HG02870 (cell line): ENCODE data around the gene EPAS1.

ENCODE experiments used
- ATAC-seq: cut with Tn5 transposase; IDR thresholded peaks from one replicate; pipeline ENCODE4 v1.9.1; 2021; ENCODE audit warnings: mild to moderate bottlenecking, moderate library complexity; ENCODE audit not compliant: unreplicated experiment

EPAS1 gene

GRCh38 chr2:46337208-46337994, 40.2 kb downstream of the EPAS1 start:
- no peak for ATAC-seq

- ATAC-seq: no peak
Observed at GRCh38 chr2:46338674-46339073, 41.5 kb downstream of the EPAS1 start.

GRCh38 chr2:46339200-46339599, 42.0 kb downstream of the EPAS1 start:
- ATAC-seq: no peak

GRCh38 chr2:46339676-46340459, 42.7 kb downstream of the EPAS1 start:
- ATAC-seq: no peak

- ATAC-seq: no peak
Observed at GRCh38 chr2:46340740-46341420, 43.7 kb downstream of the EPAS1 start.

- no peak for ATAC-seq
Observed at GRCh38 chr2:46342566-46343315, 45.5 kb downstream of the EPAS1 start.

GRCh38 chr2:46344706-46345105, 47.5 kb downstream of the EPAS1 start:
- ATAC-seq: no peak

- ATAC-seq: no peak
Observed at GRCh38 chr2:46345775-46346174, 48.6 kb downstream of the EPAS1 start.

GRCh38 chr2:46346719-46347118, 49.5 kb downstream of the EPAS1 start:
- no peak for ATAC-seq

GRCh38 chr2:46347648-46348280, 50.6 kb downstream of the EPAS1 start:
- no peak for ATAC-seq

GRCh38 chr2:46349115-46349547, 51.9 kb downstream of the EPAS1 start:
- ATAC-seq: no peak

- ATAC-seq: no peak
Observed at GRCh38 chr2:46350029-46350689, 53.0 kb downstream of the EPAS1 start.

- ATAC-seq: no peak
Observed at GRCh38 chr2:46351098-46351749, 54.0 kb downstream of the EPAS1 start.

- ATAC-seq: no peak
Observed at GRCh38 chr2:46351750-46352138, 54.5 kb downstream of the EPAS1 start.

GRCh38 chr2:46352621-46353020, 55.4 kb downstream of the EPAS1 start:
- ATAC-seq: no peak

GRCh38 chr2:46353509-46353908, 56.3 kb downstream of the EPAS1 start:
- ATAC-seq: no peak

GRCh38 chr2:46355756-46356155, 58.5 kb downstream of the EPAS1 start:
- no peak for ATAC-seq

GRCh38 chr2:46356991-46357390, 59.8 kb downstream of the EPAS1 start:
- ATAC-seq: no peak

GRCh38 chr2:46358713-46359112, 61.5 kb downstream of the EPAS1 start:
- no peak for ATAC-seq
